Activated T-cell treated with anti-CD3 and anti-CD28 coated beads, Interleukin-2, amount 50 U/mL, for 24 hours (primary cell): ENCODE results near the gene UBAC2.

Source experiments
- DNase-seq: peaks from one replicate; pipeline ENCODE4 v3.0.0-alpha.2; 2020
- H3K27ac Mint-ChIP-seq: 2 replicates; pipeline ENCODE4 v1.8.0; 2020; ENCODE audit warnings: mild to moderate bottlenecking, mixed read lengths
- H3K27me3 Mint-ChIP-seq: 2 replicates; pipeline ENCODE4 v1.8.0; 2020; ENCODE audit warnings: mixed read lengths
- H3K36me3 Mint-ChIP-seq: 2 replicates; pipeline ENCODE4 v1.8.0; 2020; ENCODE audit warnings: low read depth, mixed read lengths
- H3K4me1 Mint-ChIP-seq: 2 replicates; pipeline ENCODE4 v1.8.0; 2020; ENCODE audit warnings: low read depth, mixed read lengths
- H3K4me3 Mint-ChIP-seq: 2 replicates; pipeline ENCODE4 v1.8.0; 2020; ENCODE audit warnings: mild to moderate bottlenecking, moderate library complexity, mixed read lengths
- H3K9me3 Mint-ChIP-seq: 2 replicates; pipeline ENCODE4 v1.8.0; 2020; ENCODE audit warnings: mixed read lengths

The UBAC2 gene

GRCh38 chr13:99414048-99414995 lies 213.7 kb downstream of the UBAC2 start:
- Mint-ChIP-seq H3K27me3 (no peaks in the 10 kb centered on the region), H3K36me3 (peaks cover 14% of the 10 kb centered on the region), H3K4me3 (no peak overlapping the region), H3K27ac (no peak overlapping the region), H3K9me3 (peaks cover 8% of the 10 kb centered on the region), H3K4me1 (peaks cover 10% of the 10 kb centered on the region)
- peak; percentile 31 for DNase-seq

DNA sequence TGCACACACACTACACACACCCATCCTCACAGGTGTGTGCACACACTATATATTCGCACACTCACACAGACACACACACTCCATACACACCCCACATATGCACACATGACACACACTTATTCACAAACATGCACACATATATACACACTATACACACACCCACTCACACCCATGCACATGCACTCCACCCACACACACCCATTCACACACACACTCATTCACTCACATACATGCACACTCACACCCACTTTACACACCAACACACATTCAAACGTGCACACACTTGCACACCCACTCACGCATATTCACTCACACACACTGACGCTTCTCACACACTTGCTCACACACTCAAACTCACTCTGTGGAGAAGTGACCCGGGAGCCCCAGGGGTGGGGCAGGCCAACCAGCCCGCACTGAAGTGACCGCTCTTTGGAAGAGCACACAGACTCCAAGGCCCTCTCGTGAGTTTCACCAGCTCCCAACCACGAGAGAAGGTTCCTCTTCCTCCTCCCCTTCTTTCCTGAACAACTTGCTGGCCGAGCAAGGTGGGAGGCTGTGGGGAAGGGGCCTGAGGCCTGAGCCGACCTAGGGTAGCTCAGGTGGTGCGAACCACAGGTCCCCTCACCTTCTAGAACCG lies 214.5 kb downstream of the UBAC2 start:
- peaks cover 8% of the 10 kb centered on the region for H3K9me3 Mint-ChIP-seq
- peaks cover 14% of the 10 kb centered on the region for H3K36me3 Mint-ChIP-seq
- H3K27ac Mint-ChIP-seq = no peak overlapping the region
- peaks cover 10% of the 10 kb centered on the region for H3K4me1 Mint-ChIP-seq
- no peak overlapping the region for H3K4me3 Mint-ChIP-seq
- H3K27me3 Mint-ChIP-seq = no peaks in the 10 kb centered on the region
- DNase-seq = peak; percentile 48

- Mint-ChIP-seq H3K36me3 (peaks cover 14% of the 10 kb centered on the region), H3K4me3 (no peak overlapping the region), H3K27ac (no peak overlapping the region), H3K4me1 (peaks cover 15% of the 10 kb centered on the region), H3K27me3 (no peaks in the 10 kb centered on the region), H3K9me3 (peaks cover 8% of the 10 kb centered on the region)
- DNase-seq = peak; percentile 70
Observed at GRCh38 chr13:99415851-99416331, 215.2 kb downstream of the UBAC2 start.

DNA sequence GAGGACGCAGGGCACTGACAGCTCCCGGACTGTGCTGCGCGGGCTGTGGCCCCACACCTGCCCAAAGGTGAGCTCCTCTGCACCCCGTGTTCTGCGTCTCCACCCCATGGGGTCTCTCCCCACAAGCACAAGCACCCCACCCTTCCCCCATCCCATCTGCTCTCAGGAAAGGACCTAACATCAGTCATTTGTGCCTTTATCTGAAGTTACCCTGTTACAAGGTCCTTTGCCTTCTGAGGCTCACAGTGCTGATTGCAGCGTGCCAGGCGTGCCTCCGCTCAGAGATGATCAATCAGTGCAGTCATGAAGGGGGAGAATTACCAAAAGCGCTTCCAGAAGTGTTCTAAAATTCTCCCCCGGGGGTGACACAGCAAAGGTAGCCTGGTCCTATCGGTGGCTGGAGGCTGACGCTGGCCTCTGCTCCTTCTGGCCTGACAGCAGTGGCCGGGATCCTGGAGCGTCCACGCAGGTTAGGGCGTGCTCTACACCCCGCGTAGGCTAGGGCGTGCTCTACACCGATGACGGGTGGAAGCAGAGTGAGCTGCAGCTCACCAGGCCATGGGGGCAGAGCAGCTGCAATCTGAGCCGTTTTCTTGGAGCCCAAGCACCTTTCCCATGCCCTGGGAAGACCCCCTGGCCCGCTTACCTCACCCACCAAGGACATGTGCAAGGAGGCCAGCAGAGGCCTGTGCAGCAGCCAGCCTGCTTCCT lies 215.9 kb downstream of the UBAC2 start:
- DNase-seq = peak; percentile 63
- H3K36me3 Mint-ChIP-seq = peaks cover 14% of the 10 kb centered on the region
- H3K27me3 Mint-ChIP-seq = no peaks in the 10 kb centered on the region
- H3K27ac Mint-ChIP-seq = no peak overlapping the region
- peaks cover 7% of the 10 kb centered on the region for H3K9me3 Mint-ChIP-seq
- no peak overlapping the region for H3K4me3 Mint-ChIP-seq
- peaks cover 22% of the 10 kb centered on the region for H3K4me1 Mint-ChIP-seq

- Mint-ChIP-seq H3K27ac (no peak overlapping the region), H3K4me3 (no peak overlapping the region)
- DNase-seq = peak; percentile 49
Observed at GRCh38 chr13:99417201-99418102, 216.8 kb downstream of the UBAC2 start.

DNA sequence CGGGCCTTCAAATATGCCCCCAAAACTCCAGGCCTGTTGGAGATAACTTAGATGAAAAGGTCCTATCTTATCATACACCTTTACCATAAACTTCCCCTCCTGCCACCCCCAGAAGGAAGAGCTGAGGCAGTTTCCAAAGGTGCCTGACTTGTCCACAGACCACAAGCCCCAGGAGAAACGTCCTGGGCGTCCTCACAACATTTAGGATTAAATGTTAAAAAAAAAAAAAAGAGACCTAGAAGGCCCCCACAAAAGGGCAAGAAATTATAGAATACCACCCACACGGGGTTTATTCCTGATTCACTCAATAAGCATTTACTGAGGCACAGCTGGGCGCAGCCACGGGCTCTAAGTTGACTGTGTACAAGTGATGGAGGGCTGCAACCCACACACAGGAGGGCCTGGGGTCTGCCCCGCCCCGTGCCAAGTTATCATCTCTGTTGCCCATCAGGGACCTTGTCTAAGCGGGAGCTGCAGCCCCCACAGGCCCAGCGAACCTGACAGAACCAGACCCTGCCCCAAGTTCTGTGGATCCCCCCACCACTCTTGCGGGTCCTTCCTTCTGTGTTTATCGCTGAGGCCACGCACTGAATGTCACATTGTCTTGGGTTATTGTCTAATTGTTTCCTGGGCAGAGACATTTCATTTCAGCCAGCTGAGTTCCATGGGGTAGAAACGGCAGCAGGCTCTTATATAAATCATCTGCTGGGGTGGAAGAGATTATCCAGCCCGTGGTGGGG lies 217.6 kb downstream of the UBAC2 start:
- peak; percentile 40 for DNase-seq
- peak overlapping the region; percentile 42 for H3K27ac Mint-ChIP-seq
- H3K27me3 Mint-ChIP-seq = no peaks in the 10 kb centered on the region
- no peaks in the 10 kb centered on the region for H3K9me3 Mint-ChIP-seq
- peaks cover 39% of the 10 kb centered on the region for H3K4me1 Mint-ChIP-seq
- H3K36me3 Mint-ChIP-seq = peaks cover 4% of the 10 kb centered on the region
- peak overlapping the region; percentile 2 for H3K4me3 Mint-ChIP-seq

More at GRCh38 chr13:99417201-99418102, 216.8 kb downstream of the UBAC2 start:
- Mint-ChIP-seq H3K36me3 (peaks cover 5% of the 10 kb centered on the region), H3K27me3 (no peaks in the 10 kb centered on the region), H3K9me3 (no peaks in the 10 kb centered on the region), H3K4me1 (peaks cover 31% of the 10 kb centered on the region)

DNA sequence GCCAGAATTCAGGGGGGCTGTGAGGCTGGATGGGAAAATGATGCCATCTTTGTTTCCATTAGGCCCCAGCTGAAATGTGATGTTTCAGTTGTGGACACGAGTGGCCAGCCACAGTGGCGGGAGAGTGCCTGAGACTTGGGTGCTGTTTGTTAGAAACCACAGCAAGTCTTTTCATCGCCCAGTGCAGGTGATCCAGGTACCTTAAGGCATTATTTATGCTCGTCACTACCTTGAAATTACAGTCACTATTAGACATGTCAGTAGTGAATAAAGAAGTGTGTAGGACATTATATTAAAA lies 218.1 kb downstream of the UBAC2 start:
- Mint-ChIP-seq H3K36me3 (peaks cover 4% of the 10 kb centered on the region), H3K9me3 (no peaks in the 10 kb centered on the region), H3K4me3 (no peak overlapping the region), H3K27me3 (no peaks in the 10 kb centered on the region), H3K4me1 (peaks cover 43% of the 10 kb centered on the region), H3K27ac (peak overlapping the region; percentile 42)
- no peak for DNase-seq

- H3K27me3 Mint-ChIP-seq = no peaks in the 10 kb centered on the region
- H3K4me1 Mint-ChIP-seq = peaks cover 49% of the 10 kb centered on the region
- H3K27ac Mint-ChIP-seq = peak overlapping the region; percentile 93
- H3K9me3 Mint-ChIP-seq = no peaks in the 10 kb centered on the region
- H3K36me3 Mint-ChIP-seq = peaks cover 4% of the 10 kb centered on the region
- H3K4me3 Mint-ChIP-seq = peak overlapping the region; percentile 73
- DNase-seq = peak; percentile 33
Observed at GRCh38 chr13:99419591-99420243, 219.1 kb downstream of the UBAC2 start.

DNA sequence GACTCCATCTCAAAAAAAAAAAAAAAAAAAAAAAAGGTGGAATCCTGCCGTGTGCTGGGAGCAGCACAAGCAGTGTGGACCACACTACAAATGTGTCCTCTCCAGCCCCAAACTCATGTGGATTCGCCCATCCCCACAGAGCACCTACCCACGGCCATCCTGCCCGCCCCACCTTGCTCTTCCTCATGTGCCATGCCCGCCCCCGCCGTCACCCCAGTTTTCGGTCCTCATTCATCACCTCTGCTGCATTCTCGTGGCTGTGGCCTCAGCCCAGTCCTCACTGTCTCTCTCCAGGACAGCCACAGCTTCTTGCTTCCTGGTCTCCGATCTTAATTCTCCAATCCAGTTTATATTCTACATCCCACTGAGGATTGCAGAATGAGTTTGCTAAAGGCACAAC lies 220.6 kb downstream of the UBAC2 start:
- Mint-ChIP-seq H3K4me3 (peak overlapping the region; percentile 18), H3K9me3 (no peaks in the 10 kb centered on the region), H3K27ac (peak overlapping the region; percentile 93), H3K27me3 (no peaks in the 10 kb centered on the region), H3K36me3 (no peaks in the 10 kb centered on the region), H3K4me1 (peaks cover 62% of the 10 kb centered on the region)
- DNase-seq = peak; percentile 30

GRCh38 chr13:99421758-99422585 lies 221.3 kb downstream of the UBAC2 start:
- no peaks in the 10 kb centered on the region for H3K27me3 Mint-ChIP-seq
- H3K9me3 Mint-ChIP-seq = no peaks in the 10 kb centered on the region
- peak overlapping the region; percentile 93 for H3K27ac Mint-ChIP-seq
- H3K36me3 Mint-ChIP-seq = no peaks in the 10 kb centered on the region
- H3K4me3 Mint-ChIP-seq = peak overlapping the region; percentile 18
- peak; percentile 43 for DNase-seq
- peaks cover 66% of the 10 kb centered on the region for H3K4me1 Mint-ChIP-seq

GRCh38 chr13:99422586-99423220 lies 222.0 kb downstream of the UBAC2 start:
- peak overlapping the region; percentile 93 for H3K27ac Mint-ChIP-seq
- no peak overlapping the region for H3K4me3 Mint-ChIP-seq

More at GRCh38 chr13:99422586-99423220, 222.0 kb downstream of the UBAC2 start:
- no peaks in the 10 kb centered on the region for H3K36me3 Mint-ChIP-seq
- H3K27me3 Mint-ChIP-seq = no peaks in the 10 kb centered on the region
- H3K4me1 Mint-ChIP-seq = peaks cover 72% of the 10 kb centered on the region
- DNase-seq = peak; percentile 27
- H3K9me3 Mint-ChIP-seq = no peaks in the 10 kb centered on the region
